ENCODE data around the gene PAMR1. TPM values are rescaled to one million over a fixed set of nuclear protein-coding genes. Genes with fewer than 3 reads are reported as not detected.

PAMR1 gene
- total RNA-seq, 4 donors from 2014 or later = 4.2 to 17.3 (median 5.6) TPM

DNA sequence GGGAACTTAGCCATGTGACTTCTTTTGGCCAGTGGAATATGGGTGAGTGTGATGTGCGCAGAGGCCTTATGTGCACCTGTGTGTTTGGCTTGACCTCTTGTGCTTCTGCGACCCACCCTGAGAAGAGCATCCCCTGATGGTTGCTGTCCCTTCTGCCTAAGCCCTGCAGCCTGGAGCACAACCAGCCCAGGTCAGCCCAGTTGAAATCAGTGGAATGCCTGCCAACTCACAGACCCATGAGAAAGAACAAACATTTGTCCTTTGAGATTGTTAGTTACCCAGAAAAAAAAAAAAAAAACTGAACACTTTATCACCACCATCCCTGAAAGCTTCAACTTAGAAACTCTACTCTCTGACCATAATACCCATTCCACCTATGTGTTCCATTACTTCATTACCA lies 38.5 kb downstream of the PAMR1 start:
- TF ChIP-seq POLR2A (IDR thresholded peaks at IDR 0.05) (no peak), EP300 (IDR thresholded peaks at IDR 0.05) (no peak), POLR2AphosphoS5 (IDR thresholded peaks at IDR 0.05) (no peak)
- TF ChIP-seq, protein P1, sequence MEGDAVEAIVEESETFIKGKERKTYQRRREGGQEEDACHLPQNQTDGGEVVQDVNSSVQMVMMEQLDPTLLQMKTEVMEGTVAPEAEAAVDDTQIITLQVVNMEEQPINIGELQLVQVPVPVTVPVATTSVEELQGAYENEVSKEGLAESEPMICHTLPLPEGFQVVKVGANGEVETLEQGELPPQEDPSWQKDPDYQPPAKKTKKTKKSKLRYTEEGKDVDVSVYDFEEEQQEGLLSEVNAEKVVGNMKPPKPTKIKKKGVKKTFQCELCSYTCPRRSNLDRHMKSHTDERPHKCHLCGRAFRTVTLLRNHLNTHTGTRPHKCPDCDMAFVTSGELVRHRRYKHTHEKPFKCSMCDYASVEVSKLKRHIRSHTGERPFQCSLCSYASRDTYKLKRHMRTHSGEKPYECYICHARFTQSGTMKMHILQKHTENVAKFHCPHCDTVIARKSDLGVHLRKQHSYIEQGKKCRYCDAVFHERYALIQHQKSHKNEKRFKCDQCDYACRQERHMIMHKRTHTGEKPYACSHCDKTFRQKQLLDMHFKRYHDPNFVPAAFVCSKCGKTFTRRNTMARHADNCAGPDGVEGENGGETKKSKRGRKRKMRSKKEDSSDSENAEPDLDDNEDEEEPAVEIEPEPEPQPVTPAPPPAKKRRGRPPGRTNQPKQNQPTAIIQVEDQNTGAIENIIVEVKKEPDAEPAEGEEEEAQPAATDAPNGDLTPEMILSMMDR (IDR thresholded peaks at IDR 0.05) = no peak
- H3K36me3 ChIP-seq = no peaks in the 10 kb centered on the region
- H3K9me3 ChIP-seq = peaks cover 0 to 18% (median 0%) of the 10 kb centered on the region in 3 donors
- no peak for ATAC-seq
- WGBS, 2 donors (ENCODE audit: low coverage in 1 of 2) = 100% methylated on average over 1 to 2 of the region's 2 CpGs
- H3K27me3 ChIP-seq = peaks cover 7% of the 10 kb centered on the region
- H3K4me1 ChIP-seq = peaks cover 0 to 12% (median 0%) of the 10 kb centered on the region in 3 donors
- H3K4me3 ChIP-seq = no peak overlapping the region
- no peak overlapping the region for H3K27ac ChIP-seq

DNA sequence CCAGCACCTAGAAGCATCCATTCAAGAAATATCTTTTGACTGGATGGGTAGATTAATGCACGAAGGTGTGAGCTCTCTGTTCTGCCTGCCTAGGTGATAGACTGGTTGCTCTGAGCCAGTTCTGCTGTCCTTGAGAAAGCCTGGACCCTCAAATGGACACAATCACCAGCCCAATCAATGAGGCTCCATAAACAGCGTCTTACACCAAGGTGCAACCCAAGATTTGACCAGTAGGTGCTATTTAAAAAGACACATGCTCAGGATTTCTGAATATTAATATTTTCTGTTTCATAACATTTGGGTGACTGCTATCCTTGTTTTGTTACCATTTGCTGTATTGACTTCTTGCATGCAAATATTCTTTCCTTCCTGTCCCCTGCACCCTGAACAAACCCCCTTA lies 39.0 kb downstream of the PAMR1 start:
- Histone ChIP-seq H3K4me1 (peaks cover 0 to 12% (median 0%) of the 10 kb centered on the region in 3 donors), H3K27ac (no peak overlapping the region), H3K36me3 (no peaks in the 10 kb centered on the region), H3K27me3 (peaks cover 7% of the 10 kb centered on the region), H3K9me3 (peaks cover 0 to 23% (median 0%) of the 10 kb centered on the region in 3 donors), H3K4me3 (no peak overlapping the region)
- ATAC-seq = no peak
- no peak for TF ChIP-seq POLR2AphosphoS5 (IDR thresholded peaks at IDR 0.05)
- no peak for TF ChIP-seq EP300 (IDR thresholded peaks at IDR 0.05)
- 56 to 93% methylated on average over 2 of the region's 2 CpGs for WGBS, 2 donors (ENCODE audit: low coverage in 1 of 2)

DNA sequence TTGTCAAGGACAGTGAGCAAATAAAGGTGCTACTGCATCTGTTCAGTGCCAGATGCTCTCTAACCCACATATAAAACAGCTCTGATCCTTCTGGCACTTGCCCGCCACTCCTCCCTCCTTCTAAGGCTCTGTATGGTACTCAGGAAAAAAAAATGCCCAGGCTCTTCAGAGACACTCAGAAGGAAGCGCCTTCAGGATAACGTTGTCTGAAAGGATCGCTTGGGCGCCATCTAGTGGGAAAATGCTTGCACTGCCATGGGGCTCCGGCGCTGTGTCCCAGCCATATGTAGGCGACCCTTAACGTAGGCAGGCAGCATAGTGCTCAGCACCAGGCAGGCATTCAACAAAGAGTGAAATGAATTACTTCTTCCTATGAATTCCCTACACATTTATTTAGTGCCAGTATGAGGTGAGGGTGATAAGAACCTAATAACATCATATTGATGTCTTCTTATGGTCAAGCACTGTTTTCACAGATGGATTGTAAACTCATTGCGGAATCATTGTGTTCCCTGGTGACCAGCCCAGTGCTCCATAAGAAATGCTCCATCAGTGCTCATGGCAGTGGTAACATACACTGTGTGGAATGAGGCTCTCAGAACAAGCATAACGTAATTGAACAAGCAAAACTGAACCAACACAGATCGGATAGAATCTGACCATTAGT lies 39.6 kb downstream of the PAMR1 start:
- H3K4me1 ChIP-seq = peaks cover 0 to 12% (median 0%) of the 10 kb centered on the region in 3 donors
- H3K27ac ChIP-seq = no peak overlapping the region
- H3K36me3 ChIP-seq = no peaks in the 10 kb centered on the region
- TF ChIP-seq, protein P1 (IDR thresholded peaks at IDR 0.05) = peak; percentile 74 to 94 (median 87)
- TF ChIP-seq POLR2A (IDR thresholded peaks at IDR 0.05) = no peak
- H3K4me3 ChIP-seq = no peak overlapping the region
- H3K27me3 ChIP-seq = peaks cover 8% of the 10 kb centered on the region
- 22% methylated on average over 3 to 12 of the region's 12 CpGs for WGBS, 2 donors (ENCODE audit: low coverage in 1 of 2)
- ATAC-seq = peak; percentile 85
- H3K9me3 ChIP-seq = peaks cover 0 to 27% (median 0%) of the 10 kb centered on the region in 3 donors

DNA sequence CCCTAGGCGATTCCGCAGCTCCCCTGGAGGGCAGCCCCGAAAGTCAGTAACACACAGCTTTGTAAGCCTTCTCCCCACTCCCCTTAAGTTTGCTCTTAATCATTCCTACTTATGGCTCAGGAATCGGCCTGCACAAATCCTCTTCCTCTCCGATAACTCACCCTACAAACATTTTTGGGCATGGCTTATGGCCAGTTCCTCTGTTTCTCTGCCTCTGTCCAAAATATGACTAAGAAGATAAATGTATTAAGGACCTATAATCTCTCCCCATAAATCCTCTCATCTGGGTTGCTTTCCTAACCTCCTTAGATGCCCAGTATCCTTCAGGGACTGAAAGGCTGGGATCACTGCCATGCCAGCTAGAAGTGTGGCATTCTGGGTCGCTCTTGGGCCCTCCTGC lies 41.0 kb downstream of the PAMR1 start:
- Histone ChIP-seq H3K27me3 (peaks cover 11% of the 10 kb centered on the region), H3K4me1 (peaks cover 0 to 12% (median 0%) of the 10 kb centered on the region in 3 donors), H3K27ac (no peak overlapping the region), H3K36me3 (no peaks in the 10 kb centered on the region), H3K9me3 (peaks cover 0 to 30% (median 0%) of the 10 kb centered on the region in 3 donors), H3K4me3 (no peak overlapping the region)
- TF ChIP-seq POLR2A (IDR thresholded peaks at IDR 0.05) (no peak), EP300 (IDR thresholded peaks at IDR 0.05) (no peak), POLR2AphosphoS5 (IDR thresholded peaks at IDR 0.05) (no peak)
- TF ChIP-seq, protein P1 (IDR thresholded peaks at IDR 0.05) = no peak
- 88 to 95% methylated on average over 3 to 5 of the region's 6 CpGs for WGBS, 2 donors (ENCODE audit: low coverage in 1 of 2)
- no peak for ATAC-seq

DNA sequence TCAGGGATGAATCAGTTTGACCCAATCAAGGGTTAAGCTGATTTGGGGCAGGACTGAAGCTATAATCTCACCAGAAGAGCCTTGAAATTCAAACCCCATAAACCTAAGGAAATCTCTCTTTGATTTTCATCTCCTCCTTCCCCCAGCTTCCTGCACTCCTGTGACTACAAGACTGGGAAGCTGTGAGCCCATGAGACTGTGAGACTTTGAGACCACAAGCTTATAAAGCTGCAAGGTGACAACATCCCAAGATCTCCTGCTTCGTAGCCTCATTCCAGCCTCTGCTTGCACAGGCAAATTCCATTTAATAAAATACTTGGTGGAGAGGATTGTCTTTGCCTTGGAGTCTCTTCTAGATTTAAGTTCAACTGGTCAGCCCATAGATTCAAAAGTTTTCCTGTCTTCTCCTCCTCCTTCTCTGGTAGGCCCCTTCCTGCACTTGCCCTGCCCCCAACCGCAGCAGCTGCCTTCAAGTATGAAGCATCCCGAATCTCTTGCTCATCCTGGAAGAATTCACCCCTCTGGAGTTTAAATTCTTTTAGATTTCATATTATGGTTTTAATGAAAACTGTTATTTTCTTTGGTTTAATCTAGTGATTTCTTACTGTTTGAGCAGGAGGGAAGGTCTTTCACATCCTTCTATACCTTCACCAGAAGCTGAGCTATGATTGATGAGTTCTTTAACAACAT lies 42.1 kb downstream of the PAMR1 start:
- TF ChIP-seq, protein P1 (IDR thresholded peaks at IDR 0.05) = no peak
- no peak for TF ChIP-seq EP300 (IDR thresholded peaks at IDR 0.05)
- TF ChIP-seq POLR2A (IDR thresholded peaks at IDR 0.05) = no peak
- no peak for TF ChIP-seq POLR2AphosphoS5 (IDR thresholded peaks at IDR 0.05)
- Histone ChIP-seq H3K36me3 (no peaks in the 10 kb centered on the region), H3K27me3 (peaks cover 10% of the 10 kb centered on the region), H3K9me3 (peaks cover 0 to 30% (median 0%) of the 10 kb centered on the region in 3 donors), H3K4me1 (peaks cover 0 to 12% (median 0%) of the 10 kb centered on the region in 3 donors), H3K27ac (no peak overlapping the region), H3K4me3 (no peak overlapping the region)
- no peak for ATAC-seq
- WGBS, 2 donors (ENCODE audit: low coverage in 1 of 2) = 84 to 100% methylated on average over 3 of the region's 3 CpGs

All from gastroesophageal sphincter (tissue), 4 donors.